ENCODE data around the gene PXK. TPM values are rescaled to one million over a fixed set of nuclear protein-coding genes. Genes with fewer than 3 reads are reported as not detected.
"Not testable (repeated sequence)": the region's sequence is repeated elsewhere in the genome, so short reads cannot be mapped to it uniquely, and the experiment has no call there.

Gene PXK
- total RNA-seq: 10 to 100 TPM; 15.0 to 27.4 TPM

DNA sequence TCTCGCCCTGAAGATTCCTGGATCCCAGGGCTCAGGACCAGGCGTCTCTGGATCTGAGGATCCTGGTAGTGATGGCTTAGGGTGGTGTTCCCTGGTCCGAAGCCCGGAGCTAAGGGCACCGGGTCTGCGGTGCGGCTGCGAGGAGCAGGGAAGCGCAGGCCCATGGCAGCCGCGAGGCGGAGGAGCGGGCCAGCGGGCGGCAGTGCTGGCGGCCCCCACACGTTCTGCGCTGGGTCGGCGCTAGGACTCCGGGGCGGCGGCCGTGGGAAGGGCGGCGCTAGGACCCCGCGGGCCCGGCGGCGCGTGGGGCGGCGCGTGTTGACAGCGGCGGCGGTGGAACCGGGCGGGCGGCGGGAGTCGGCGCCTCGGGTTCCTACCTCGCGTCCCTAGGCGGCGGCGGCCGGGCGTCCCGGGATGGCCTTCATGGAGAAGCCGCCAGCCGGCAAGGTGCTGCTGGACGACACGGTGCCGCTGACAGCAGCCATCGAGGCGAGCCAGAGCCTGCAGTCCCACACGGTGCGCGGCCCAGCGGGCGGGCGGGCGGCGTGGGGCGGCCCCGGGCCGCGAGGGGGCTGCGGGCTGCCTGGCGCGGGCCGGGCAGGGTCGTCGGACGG is at the start of gene PXK:
TSS of gene PXK (plus strand) at position 318 of the 614 bp plus-strand sequence. CDS start at position 415, 97 bp downstream.
- ATAC-seq (peak; percentile 72 to 90), DNase-seq (ENCODE audit: low spot score in 2 of 2) (peak; percentile 67 to 85)
- peaks cover 0 to 10% of the 10 kb centered on the region in 2 donors for H3K36me3 Mint-ChIP-seq
- H3K9me3 Mint-ChIP-seq: no peaks in the 10 kb centered on the region
- peak within 1 kb of the TSS; percentile 79 to 96 for H3K27ac Mint-ChIP-seq

DNA sequence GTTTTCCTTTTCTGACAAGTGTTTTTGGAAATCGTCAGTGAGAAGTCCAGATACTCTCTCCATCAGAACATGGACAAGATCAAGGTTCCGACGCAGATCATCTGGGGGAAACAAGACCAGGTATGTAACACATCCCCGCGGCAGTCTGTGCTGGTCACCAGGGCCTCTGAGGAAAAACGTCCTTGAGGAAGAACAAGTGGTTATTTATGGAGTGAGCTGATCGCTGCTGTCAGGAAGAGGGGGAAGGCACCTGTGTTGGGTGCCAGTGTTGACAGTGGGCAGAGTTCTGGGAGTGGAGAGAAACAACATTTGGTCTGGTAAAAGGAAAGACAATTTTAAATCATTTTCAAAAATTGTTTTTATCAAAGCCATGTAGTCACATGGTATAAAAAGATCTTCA is 47.4 kb upstream of the PXK start:
- DNase-seq (ENCODE audit: low spot score in 2 of 2) (no peak), ATAC-seq (no peak)
- peaks cover 0 to 5% of the 10 kb centered on the region in 2 donors for H3K36me3 Mint-ChIP-seq
- peak overlapping the region in 1 of 2 donors; percentile 83 for H3K27ac Mint-ChIP-seq
- no peaks in the 10 kb centered on the region for H3K9me3 Mint-ChIP-seq

- Mint-ChIP-seq H3K36me3 (peaks cover 0 to 5% of the 10 kb centered on the region in 2 donors), H3K27ac (no peak overlapping the region)
These were observed 45.3 kb upstream of the PXK start for GRCh38 chr3:58287354-58287753.

DNA sequence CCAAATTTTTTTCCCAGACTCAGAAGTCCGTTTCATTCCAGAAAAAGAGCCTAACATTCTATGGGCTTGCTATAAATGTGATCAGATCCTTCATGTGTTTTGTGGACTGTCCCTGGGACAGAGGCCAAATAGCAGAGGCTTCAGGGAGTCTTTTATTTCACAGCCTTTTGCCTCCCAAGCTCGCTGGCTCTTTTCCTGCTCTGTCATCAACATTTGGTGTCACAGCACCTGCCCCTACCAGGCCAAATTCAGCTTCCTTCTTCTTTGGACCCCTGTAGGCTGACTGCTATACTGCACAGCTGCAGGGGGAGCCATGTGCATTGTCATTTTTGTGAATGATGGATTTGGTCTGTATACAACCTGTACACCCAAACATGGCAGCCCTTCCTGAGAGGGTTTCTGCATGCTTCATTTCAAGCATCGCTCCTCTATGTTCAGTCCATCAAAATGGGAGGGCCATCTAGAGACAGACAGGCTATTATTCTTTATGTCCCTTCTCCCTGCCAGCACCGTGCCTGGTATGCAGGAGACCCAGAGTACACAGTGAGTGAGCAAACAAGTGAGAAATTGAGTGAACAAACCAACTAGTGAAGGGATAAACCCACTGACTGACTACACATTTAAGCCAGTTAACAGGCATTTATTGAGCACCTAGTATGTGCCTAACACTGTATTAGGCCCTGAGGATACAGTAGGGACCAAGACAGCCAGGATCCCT is 44.5 kb upstream of the PXK start:
- no peak for DNase-seq (ENCODE audit: low spot score in 2 of 2)
- peaks cover 0 to 5% of the 10 kb centered on the region in 2 donors for H3K36me3 Mint-ChIP-seq
- no peaks in the 10 kb centered on the region for H3K9me3 Mint-ChIP-seq
- ATAC-seq: no peak
- H3K27ac Mint-ChIP-seq: no peak overlapping the region

More at GRCh38 chr3:58287354-58287753, 45.3 kb upstream of the PXK start:
- DNase-seq (ENCODE audit: low spot score in 2 of 2) (no peak), ATAC-seq (no peak)
- H3K9me3 Mint-ChIP-seq: no peaks in the 10 kb centered on the region

DNA sequence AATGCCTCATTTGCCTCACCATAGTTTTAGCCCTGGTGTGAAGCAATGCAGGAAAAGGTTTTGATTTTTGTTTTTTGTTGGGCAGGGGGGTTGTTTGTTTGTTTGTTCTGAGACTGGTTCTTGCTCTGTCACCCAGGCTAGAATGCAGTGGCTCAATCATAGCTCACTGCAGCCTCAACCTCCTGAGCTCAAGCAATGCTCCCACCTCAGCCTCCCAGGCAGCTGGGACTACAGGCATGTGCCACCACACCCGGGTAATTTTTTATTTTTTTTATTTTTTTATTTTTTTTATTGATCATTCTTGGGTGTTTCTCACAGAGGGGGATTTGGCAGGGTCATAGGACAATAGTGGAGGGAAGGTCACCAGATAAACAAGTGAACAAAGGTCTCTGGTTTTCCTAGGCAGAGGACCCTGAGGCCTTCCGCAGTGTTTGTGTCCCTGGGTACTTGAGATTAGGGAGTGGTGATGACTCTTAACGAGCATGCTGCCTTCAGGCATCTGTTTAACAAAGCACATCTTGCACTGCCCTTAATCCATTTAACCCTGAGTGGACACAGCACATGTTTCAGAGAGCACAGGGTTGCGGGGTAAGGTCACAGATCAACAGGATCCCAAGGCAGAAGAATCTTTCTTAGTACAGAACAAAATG is 43.6 kb upstream of the PXK start:
- H3K9me3 Mint-ChIP-seq, ATAC-seq, H3K27ac Mint-ChIP-seq: not testable (repeated sequence)

DNA sequence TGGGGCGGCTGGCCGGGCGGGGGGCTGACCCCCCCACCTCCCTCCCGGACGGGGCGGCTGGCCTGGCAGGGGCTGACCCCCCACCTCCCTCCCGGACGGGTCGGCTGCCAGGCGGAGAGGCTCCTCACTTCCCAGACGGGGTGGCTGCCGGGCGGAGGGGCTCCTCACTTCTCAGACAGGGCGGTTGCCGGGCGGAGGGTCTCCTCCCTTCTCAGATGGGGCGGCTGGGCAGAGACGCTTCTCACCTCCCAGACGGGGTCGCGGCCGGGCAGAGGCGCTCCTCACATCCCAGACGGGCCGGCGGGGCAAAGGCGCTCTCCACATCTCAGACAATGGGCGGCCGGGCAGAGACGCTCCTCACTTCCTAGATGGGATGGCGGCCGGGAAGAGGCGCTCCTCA is 42.2 kb upstream of the PXK start:
- H3K27ac Mint-ChIP-seq; H3K9me3 Mint-ChIP-seq; H3K36me3 Mint-ChIP-seq; ATAC-seq; DNase-seq (ENCODE audit: low spot score in 2 of 2): not testable (repeated sequence)

More for the DNA sequence above, 43.6 kb upstream of the PXK start:
- H3K36me3 Mint-ChIP-seq; DNase-seq (ENCODE audit: low spot score in 2 of 2): not testable (repeated sequence)

DNA sequence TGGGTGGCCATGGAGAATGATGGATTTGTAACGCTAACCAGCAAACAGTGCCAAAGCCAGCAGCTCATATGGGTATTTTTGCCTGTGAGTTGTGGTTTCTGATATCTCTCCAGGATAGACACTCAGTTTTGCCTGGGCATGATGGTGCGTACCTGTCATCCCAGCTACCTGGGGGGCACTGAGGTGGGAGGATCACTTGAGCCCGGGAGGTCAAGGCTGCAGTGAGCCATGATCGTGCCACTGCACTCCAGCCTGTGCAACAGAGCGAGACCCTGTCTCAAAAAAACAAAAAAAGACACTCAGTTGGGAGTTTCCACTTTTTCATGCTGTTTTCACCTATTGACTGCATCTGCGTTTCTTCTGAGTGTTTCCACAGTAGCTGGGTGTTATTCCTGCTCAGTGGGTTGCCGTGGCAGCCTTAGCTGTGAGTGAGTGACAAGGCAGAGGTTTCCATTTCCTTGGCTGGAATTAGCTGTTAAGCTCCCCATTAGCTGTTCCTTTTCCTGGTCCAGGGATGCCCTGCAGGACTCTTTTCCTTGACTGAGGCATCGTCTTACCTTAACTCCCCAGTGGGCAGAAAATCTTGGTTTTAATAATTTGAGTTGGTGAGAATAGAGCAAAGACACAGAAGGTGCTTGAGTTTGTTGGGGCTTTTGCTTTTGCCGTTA is 40.9 kb upstream of the PXK start:
- H3K36me3 Mint-ChIP-seq: peaks cover 0 to 4% of the 10 kb centered on the region in 2 donors
- ATAC-seq: no peak
- no peaks in the 10 kb centered on the region for H3K9me3 Mint-ChIP-seq

DNA sequence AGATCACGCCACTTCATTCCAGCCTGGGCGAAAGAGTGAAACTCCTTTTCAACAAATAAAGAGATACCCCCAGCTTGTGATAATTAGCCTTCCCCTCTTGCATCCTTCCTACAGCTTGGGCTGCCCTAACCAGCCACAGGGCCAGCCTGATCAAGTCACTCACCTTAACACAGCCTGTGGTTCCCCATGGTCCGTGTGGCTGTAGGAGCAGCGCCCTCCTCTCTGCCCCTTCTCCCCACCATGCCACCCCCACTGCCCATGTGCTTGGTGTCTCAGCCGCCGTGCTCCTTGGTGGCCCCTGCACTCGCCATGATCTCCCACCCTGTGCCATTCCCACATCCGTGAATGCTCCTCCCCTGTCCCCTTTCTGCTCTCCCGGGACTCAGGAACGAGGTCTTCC is 39.8 kb upstream of the PXK start:
- DNase-seq (ENCODE audit: low spot score in 2 of 2): no peak
- Mint-ChIP-seq H3K36me3 (peaks cover 0 to 4% of the 10 kb centered on the region in 2 donors), H3K9me3 (no peaks in the 10 kb centered on the region), H3K27ac (peak overlapping the region in 1 of 2 donors; percentile 18)
- ATAC-seq: no peak

More for the DNA sequence above, 40.9 kb upstream of the PXK start:
- peak overlapping the region in 1 of 2 donors; percentile 23 for H3K27ac Mint-ChIP-seq
- no peak for DNase-seq (ENCODE audit: low spot score in 2 of 2)

- DNase-seq (ENCODE audit: low spot score in 2 of 2): no peak
- no peaks in the 10 kb centered on the region for H3K9me3 Mint-ChIP-seq
- ATAC-seq: no peak
- peaks cover 0 to 4% of the 10 kb centered on the region in 2 donors for H3K36me3 Mint-ChIP-seq
- no peak overlapping the region for H3K27ac Mint-ChIP-seq
These were observed 39.2 kb upstream of the PXK start for GRCh38 chr3:58293516-58293915.

DNA sequence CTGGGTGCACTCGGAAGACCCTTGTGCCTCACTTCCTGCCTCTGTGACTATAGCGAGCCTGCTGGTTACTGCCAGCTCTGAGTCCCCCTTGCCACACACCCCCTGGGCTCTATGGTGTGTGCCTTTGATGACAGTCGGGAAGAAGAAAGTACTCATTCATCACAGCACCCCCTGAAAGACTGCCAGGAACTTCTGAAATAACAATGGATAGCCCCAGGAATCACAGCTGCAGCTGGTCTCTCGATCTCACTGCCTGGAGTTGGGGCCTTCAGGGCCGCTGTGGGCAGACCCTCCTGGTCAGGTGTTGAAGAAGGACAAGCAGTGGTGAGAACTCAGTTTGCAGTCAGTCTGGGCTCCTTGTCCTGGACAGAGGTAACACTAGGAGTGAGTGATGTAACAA is 36.4 kb upstream of the PXK start:
- no peak for DNase-seq (ENCODE audit: low spot score in 2 of 2)
- Mint-ChIP-seq H3K36me3 (peaks cover 0 to 4% of the 10 kb centered on the region in 2 donors), H3K27ac (peak overlapping the region in 1 of 2 donors; percentile 14), H3K9me3 (no peaks in the 10 kb centered on the region)
- ATAC-seq: no peak

GRCh38 chr3:58296843-58297242 is 35.8 kb upstream of the PXK start:
- no peak overlapping the region for H3K27ac Mint-ChIP-seq
- ATAC-seq (no peak), DNase-seq (ENCODE audit: low spot score in 2 of 2) (no peak)
- H3K9me3 Mint-ChIP-seq: no peaks in the 10 kb centered on the region
- peaks cover 0 to 4% of the 10 kb centered on the region in 2 donors for H3K36me3 Mint-ChIP-seq

DNA sequence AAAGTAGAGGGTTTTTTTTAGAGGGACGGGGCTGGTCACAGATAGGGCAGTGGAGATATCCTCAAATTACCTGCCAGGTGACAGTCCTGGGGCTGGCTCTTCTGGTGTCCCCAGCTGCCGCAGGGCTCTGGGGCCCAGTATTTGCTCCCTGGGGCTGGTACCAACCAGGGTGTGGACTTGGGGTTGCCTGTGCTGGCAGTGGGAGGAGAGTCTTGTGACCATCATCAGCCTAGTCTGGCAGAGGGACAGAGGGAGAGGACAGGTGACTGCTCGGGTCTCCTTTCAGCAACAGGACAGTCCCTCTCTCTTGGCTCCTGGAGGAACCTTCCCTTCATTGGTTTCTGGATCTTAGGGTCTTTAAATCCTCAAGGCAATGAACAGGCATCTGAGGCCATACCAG is 34.5 kb upstream of the PXK start:
- DNase-seq (ENCODE audit: low spot score in 2 of 2) (no peak), ATAC-seq (no peak)
- peaks cover 0 to 4% of the 10 kb centered on the region in 2 donors for H3K36me3 Mint-ChIP-seq
- no peak overlapping the region for H3K27ac Mint-ChIP-seq
- no peaks in the 10 kb centered on the region for H3K9me3 Mint-ChIP-seq

- no peak for DNase-seq (ENCODE audit: low spot score in 2 of 2)
- no peak overlapping the region for H3K27ac Mint-ChIP-seq
These were observed 33.6 kb upstream of the PXK start for GRCh38 chr3:58299075-58299474.

DNA sequence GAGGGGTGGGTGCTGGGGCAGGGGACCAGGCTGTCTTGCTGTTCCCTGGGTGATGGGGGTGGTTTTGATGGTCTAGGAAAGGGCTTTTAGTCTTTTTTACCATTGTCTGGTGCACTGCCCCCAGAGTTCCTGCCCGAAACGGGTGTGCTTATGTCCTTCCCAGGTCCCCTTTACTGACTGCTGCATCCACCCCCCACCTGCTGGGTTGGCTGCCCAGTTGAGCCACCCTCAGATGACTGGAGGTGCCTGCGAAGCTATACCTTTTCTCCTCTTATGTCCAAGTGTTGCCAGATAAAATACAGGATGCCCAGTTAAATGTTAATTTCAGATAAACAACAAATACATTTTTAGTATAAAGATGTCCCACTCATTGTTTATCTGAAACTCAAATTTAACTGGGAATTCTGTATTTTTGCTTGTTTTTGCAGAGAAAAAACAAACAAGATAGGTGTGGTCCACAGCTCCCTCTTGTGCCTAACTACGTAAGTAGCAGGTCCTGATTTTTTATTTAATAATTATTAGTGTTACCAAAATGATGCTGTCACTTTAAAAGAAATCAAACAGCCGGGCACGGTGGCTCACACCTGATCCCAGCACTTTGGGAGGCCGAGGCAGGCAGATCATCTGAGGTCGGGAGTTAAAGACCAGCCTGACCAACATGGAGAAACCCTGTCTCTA is 32.7 kb upstream of the PXK start:
- H3K27ac Mint-ChIP-seq: no peak overlapping the region
- no peaks in the 10 kb centered on the region for H3K9me3 Mint-ChIP-seq
- DNase-seq (ENCODE audit: low spot score in 2 of 2): no peak
- ATAC-seq: no peak
- H3K36me3 Mint-ChIP-seq: peaks cover 0 to 4% of the 10 kb centered on the region in 2 donors

More at GRCh38 chr3:58299075-58299474, 33.6 kb upstream of the PXK start:
- no peak for ATAC-seq
- no peaks in the 10 kb centered on the region for H3K9me3 Mint-ChIP-seq
- H3K36me3 Mint-ChIP-seq: peaks cover 0 to 4% of the 10 kb centered on the region in 2 donors

GRCh38 chr3:58305882-58306711 is 26.6 kb upstream of the PXK start, which contains the start of the genes HTD2 and RPP14:
HTD2 (plus strand) TSS chr3:58306520; CDS start chr3:58317614, 11,094 bp downstream.
RPP14 (plus strand) TSS chr3:58306245; CDS start chr3:58310330, 4,085 bp downstream.
- ATAC-seq (peak; percentile 91 to 93), DNase-seq (ENCODE audit: low spot score in 2 of 2) (peak; percentile 98)
- peaks cover 17 to 21% of the 10 kb centered on the region in 2 donors for H3K36me3 Mint-ChIP-seq
- peak within 1 kb of the TSS; percentile 99 to 100 for H3K27ac Mint-ChIP-seq
- H3K9me3 Mint-ChIP-seq: no peaks in the 10 kb centered on the region
